ENCODE measurements around the gene ADCY2. TPM values are rescaled to one million over a fixed set of nuclear protein-coding genes. Genes with fewer than 3 reads are reported as not detected.

The ADCY2 gene
- total RNA-seq, 6 experiments from 2014 or later = 0.93 TPM; not detected in 5

DNA sequence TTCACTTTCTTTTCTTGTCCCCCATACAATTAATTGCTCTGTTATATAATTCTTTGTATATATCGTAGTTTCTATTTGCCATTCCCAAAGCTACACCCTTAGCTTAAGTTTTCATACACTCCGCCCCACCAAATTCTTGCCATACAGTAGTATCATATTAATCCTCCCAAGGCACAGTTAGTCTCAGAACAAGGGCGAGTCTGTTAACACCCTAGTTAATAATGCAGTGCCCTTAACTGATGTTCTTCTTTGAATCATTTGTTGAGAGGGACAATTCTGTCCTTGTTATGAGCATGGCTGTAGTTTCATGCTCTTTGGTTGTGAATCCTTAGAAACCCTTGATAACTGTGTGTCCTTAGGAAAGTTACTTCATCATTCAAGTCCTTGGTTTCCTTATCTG lies 248.8 kb downstream of the ADCY2 start:
- Histone ChIP-seq H3K9me3 (no peaks in the 10 kb centered on the region), H3K4me1 (no peaks in the 10 kb centered on the region), H3K36me3 (no peaks in the 10 kb centered on the region), H3K27ac (no peak overlapping the region), H3K4me3 (no peak overlapping the region), H3K27me3 (no peaks in the 10 kb centered on the region)
- TF ChIP-seq, protein P1, sequence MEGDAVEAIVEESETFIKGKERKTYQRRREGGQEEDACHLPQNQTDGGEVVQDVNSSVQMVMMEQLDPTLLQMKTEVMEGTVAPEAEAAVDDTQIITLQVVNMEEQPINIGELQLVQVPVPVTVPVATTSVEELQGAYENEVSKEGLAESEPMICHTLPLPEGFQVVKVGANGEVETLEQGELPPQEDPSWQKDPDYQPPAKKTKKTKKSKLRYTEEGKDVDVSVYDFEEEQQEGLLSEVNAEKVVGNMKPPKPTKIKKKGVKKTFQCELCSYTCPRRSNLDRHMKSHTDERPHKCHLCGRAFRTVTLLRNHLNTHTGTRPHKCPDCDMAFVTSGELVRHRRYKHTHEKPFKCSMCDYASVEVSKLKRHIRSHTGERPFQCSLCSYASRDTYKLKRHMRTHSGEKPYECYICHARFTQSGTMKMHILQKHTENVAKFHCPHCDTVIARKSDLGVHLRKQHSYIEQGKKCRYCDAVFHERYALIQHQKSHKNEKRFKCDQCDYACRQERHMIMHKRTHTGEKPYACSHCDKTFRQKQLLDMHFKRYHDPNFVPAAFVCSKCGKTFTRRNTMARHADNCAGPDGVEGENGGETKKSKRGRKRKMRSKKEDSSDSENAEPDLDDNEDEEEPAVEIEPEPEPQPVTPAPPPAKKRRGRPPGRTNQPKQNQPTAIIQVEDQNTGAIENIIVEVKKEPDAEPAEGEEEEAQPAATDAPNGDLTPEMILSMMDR (IDR thresholded peaks at IDR 0.05) = no peak
- TF ChIP-seq POLR2A (IDR thresholded peaks at IDR 0.05) = no peak
- intact Hi-C loops (cut with DNase I) = no loop called here
- WGBS (ENCODE audit: insufficient coverage, low coverage, low lambda C conversion rate, missing lambda C conversion rate) = 69% methylated on average over 3 of the region's 3 CpGs
- DNase-seq = no peak
- no peak for ATAC-seq

DNA sequence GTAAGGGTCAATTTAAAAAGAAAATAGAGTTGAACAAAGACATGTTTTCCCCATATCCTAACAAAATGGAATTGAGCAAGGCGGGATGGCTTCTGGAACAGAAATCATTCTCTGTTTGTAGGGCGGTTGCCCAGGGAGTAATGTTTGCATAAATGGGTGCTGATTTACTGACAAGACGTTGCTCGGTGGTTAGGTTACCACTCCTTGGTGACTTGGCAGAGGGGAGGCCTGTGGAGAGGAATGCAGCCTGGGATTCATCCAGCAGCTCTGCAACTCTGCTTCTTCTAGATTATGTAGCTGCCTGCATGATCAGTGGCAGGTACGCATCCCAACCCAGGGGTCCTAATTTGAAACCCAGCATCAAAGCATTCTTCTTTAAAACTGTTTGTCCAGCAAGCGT lies 254.8 kb downstream of the ADCY2 start:
- ATAC-seq (no peak), DNase-seq (no peak)
- H3K27ac ChIP-seq = no peak overlapping the region
- TF ChIP-seq, protein P1 (IDR thresholded peaks at IDR 0.05) = no peak
- no peak for TF ChIP-seq POLR2A (IDR thresholded peaks at IDR 0.05)
- no peaks in the 10 kb centered on the region for H3K4me1 ChIP-seq
- WGBS (ENCODE audit: insufficient coverage, low coverage, low lambda C conversion rate, missing lambda C conversion rate) = 59% methylated on average over 6 of the region's 6 CpGs
- no peaks in the 10 kb centered on the region for H3K27me3 ChIP-seq
- no peak overlapping the region for H3K4me3 ChIP-seq
- H3K36me3 ChIP-seq = no peaks in the 10 kb centered on the region
- no peaks in the 10 kb centered on the region for H3K9me3 ChIP-seq
- intact Hi-C loops (cut with DNase I) = no loop called here

DNA sequence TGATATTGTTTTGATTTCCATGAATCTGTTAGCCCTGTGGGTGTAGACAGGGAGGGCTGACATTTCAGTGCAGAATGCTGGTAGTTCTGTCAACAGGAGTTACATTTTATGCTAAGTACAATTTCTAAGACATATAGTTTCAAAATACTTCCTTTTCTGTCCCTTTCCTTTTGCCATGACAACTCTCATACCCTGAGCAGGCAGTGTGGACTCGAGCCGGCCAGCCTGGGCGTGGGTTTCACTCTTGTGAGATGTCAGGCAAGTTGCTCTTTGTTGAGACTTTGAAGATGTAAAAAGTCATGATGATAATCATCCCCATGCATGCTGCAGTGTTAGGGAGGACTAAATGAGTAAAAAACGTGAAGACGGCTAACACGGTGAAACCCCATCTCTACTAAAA lies 257.1 kb downstream of the ADCY2 start:
- intact Hi-C loops (cut with DNase I) = no loop called here
- no peak overlapping the region for H3K27ac ChIP-seq
- DNase-seq = no peak
- no peaks in the 10 kb centered on the region for H3K4me1 ChIP-seq
- H3K4me3 ChIP-seq = no peak overlapping the region
- no peak for ATAC-seq
- no peak for TF ChIP-seq POLR2A (IDR thresholded peaks at IDR 0.05)
- TF ChIP-seq, protein P1 (IDR thresholded peaks at IDR 0.05) = no peak
- WGBS (ENCODE audit: insufficient coverage, low coverage, low lambda C conversion rate, missing lambda C conversion rate) = 44% methylated on average over 6 of the region's 6 CpGs
- no peaks in the 10 kb centered on the region for H3K27me3 ChIP-seq
- no peaks in the 10 kb centered on the region for H3K36me3 ChIP-seq
- no peaks in the 10 kb centered on the region for H3K9me3 ChIP-seq

DNA sequence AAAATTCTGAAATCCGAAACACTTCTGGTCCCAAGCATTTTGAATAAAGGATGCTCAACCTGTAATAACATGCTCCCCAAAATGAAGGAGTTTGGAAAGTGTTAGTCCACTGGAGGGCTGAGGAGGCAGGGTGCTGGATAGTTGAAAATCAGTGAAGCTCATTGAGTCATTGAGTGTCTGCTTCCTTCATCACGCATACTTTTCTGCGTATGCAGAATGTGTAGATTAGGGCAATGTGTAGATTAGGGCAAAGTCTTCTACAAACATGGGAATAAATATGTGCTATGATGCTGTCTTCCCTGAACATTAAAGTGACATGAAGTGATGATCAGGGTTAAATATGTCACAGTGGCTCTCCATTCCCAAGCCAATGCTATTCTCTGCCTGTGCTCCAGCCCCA lies 261.2 kb downstream of the ADCY2 start:
- Histone ChIP-seq H3K27me3 (no peaks in the 10 kb centered on the region), H3K9me3 (no peaks in the 10 kb centered on the region), H3K4me3 (no peak overlapping the region), H3K27ac (no peak overlapping the region), H3K36me3 (no peaks in the 10 kb centered on the region), H3K4me1 (no peaks in the 10 kb centered on the region)
- DNase-seq (no peak), ATAC-seq (no peak)
- 68% methylated on average over 2 of the region's 3 CpGs for WGBS (ENCODE audit: insufficient coverage, low coverage, low lambda C conversion rate, missing lambda C conversion rate)
- intact Hi-C loops (cut with DNase I) = no loop called here
- no peak for TF ChIP-seq POLR2A (IDR thresholded peaks at IDR 0.05)
- TF ChIP-seq, protein P1 (IDR thresholded peaks at IDR 0.05) = no peak

DNA sequence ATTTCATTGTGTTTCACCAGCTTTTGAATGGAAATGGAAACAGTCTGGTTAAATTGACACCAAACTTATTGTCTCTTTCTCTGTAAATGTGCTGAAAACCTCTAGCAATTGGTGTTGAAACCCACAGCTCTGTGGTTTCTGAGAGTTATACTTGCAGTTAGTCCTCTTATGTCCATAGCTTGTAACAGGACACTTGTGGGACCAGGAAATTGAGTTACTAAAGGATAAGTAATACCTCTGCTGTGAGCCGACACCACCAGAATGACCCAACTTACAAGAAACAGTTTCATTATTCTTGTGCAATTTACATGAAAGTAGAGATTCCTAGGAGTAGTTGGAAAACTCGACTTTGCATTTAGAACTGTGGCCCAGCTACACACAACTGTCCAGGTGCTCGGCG lies 263.5 kb downstream of the ADCY2 start:
- Histone ChIP-seq H3K4me1 (no peaks in the 10 kb centered on the region), H3K9me3 (no peaks in the 10 kb centered on the region), H3K36me3 (no peaks in the 10 kb centered on the region), H3K27ac (no peak overlapping the region), H3K4me3 (no peak overlapping the region), H3K27me3 (no peaks in the 10 kb centered on the region)
- intact Hi-C loops (cut with DNase I) = no loop called here
- WGBS (ENCODE audit: insufficient coverage, low coverage, low lambda C conversion rate, missing lambda C conversion rate) = 57% methylated on average over 4 of the region's 4 CpGs
- TF ChIP-seq POLR2A (IDR thresholded peaks at IDR 0.05) = no peak
- TF ChIP-seq, protein P1 (IDR thresholded peaks at IDR 0.05) = no peak
- DNase-seq (no peak), ATAC-seq (no peak)

All from right lobe of liver (tissue), 6 donors.